PC-3 (cell line): ENCODE results near the gene TAPT1.

Source experiments
- EZH2 ChIP-seq: fragments of 300-600 bp; sonication (generic); IDR thresholded peaks from one replicate; pipeline ENCODE4 v1.6.1; 2017; ENCODE audit warnings: antibody characterized with exemption, mild to moderate bottlenecking, low read length; ENCODE audit not compliant: unreplicated experiment
- TF ChIP-seq, protein P1 (sequence below): fragments of 300-600 bp; sonication (generic); conservative IDR thresholded peaks from 2 replicates; pipeline ENCODE4 v1.5.1; 2017; ENCODE audit warnings: antibody characterized with exemption, low read depth, mild to moderate bottlenecking, low read length

DNA sequence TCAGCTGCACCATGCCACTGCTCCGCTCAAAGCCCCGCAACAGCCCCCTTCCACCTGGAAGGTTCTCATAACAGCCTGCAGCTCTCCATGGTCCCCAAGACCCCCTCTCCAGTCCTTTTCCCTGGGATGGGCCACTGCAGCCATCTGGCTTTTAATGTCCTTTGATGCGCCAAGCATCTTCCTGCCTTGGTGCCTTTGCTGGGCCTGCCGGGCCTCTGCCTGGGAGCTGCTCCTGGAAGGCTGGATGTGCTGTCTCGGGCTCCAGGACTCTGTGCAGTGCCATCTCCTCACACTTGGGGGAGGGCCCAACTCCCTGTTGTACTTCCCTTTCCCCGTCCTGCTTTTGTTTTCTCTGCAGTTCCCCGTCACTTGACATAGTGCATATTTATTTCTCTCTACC is 60.3 kb downstream of the TAPT1 start:
- TF ChIP-seq, protein P1, sequence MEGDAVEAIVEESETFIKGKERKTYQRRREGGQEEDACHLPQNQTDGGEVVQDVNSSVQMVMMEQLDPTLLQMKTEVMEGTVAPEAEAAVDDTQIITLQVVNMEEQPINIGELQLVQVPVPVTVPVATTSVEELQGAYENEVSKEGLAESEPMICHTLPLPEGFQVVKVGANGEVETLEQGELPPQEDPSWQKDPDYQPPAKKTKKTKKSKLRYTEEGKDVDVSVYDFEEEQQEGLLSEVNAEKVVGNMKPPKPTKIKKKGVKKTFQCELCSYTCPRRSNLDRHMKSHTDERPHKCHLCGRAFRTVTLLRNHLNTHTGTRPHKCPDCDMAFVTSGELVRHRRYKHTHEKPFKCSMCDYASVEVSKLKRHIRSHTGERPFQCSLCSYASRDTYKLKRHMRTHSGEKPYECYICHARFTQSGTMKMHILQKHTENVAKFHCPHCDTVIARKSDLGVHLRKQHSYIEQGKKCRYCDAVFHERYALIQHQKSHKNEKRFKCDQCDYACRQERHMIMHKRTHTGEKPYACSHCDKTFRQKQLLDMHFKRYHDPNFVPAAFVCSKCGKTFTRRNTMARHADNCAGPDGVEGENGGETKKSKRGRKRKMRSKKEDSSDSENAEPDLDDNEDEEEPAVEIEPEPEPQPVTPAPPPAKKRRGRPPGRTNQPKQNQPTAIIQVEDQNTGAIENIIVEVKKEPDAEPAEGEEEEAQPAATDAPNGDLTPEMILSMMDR: no peak
- no peak for TF ChIP-seq EZH2
